Panc1 (cell line): ENCODE data around the gene CD207. TPM values are rescaled to one million over a fixed set of nuclear protein-coding genes. Genes with fewer than 3 reads are reported as not detected.

ENCODE experiments used
- ATAC-seq: fragments of 200-7000 bp; cut with Tn5 transposase; 2 replicates; pipeline ENCODE4 v1.9.1; 2020; ENCODE audit warnings: mild to moderate bottlenecking, moderate library complexity
- BruUV-seq: library from RNA; stranded (reverse); fragments of 400-500 nt; replicated peaks from 2 replicates; lab custom pipeline; 2021; lab: Mats Ljungman, UMichigan
- CTCF ChIA-PET: fragments of 300-600 bp; sonication (Branson Sonifier 250); formaldehyde crosslinking; loops from one replicate; lab custom pipeline; 2022; ENCODE audit warnings: antibody characterized with exemption; lab: Charles Lee
- POLR2A ChIA-PET: fragments of 300-600 bp; sonication (Branson Sonifier 250); formaldehyde crosslinking; loops from one replicate; lab custom pipeline; 2022; ENCODE audit warnings: antibody characterized with exemption; lab: Charles Lee
- DNase-seq: peaks from one replicate; pipeline ENCODE4 v3.0.0-alpha.2; 2010; ENCODE audit warnings: low read depth, low spot score
- H3K27ac ChIP-seq: 2 replicates; pipeline ENCODE4 v1.5.1; 2011; ENCODE audit warnings: mild to moderate bottlenecking, low read length, inconsistent platforms
- H3K27me3 ChIP-seq: fragments of 200-500 bp; sonication (Bioruptor generic); 2 replicates; pipeline ENCODE4 v1.6.0; 2014; ENCODE audit warnings: low read length, inconsistent platforms; ENCODE audit not compliant: control insufficient read depth, insufficient read depth
- H3K36me3 ChIP-seq: fragments of 200-500 bp; sonication (Bioruptor generic); 2 replicates; pipeline ENCODE4 v1.5.1; 2014; ENCODE audit warnings: inconsistent platforms, mild to moderate bottlenecking, low read length, moderate library complexity; ENCODE audit not compliant: control insufficient read depth, insufficient read depth
- H3K4me1 ChIP-seq: 2 replicates; pipeline ENCODE4 v1.5.1; 2011; ENCODE audit warnings: inconsistent platforms, mild to moderate bottlenecking, low read length, moderate library complexity; ENCODE audit not compliant: control insufficient read depth, insufficient read depth
- H3K4me3 ChIP-seq, 2 experiments: 2 replicates each; pipeline ENCODE4 v1.5.1; 2011 to 2012; ENCODE audit warnings: low read depth in 2 of 2, low read length in 2 of 2, mild to moderate bottlenecking in 2 of 2, inconsistent platforms in 1 of 2, moderate library complexity in 1 of 2
- H3K9me3 ChIP-seq: fragments of 200-500 bp; sonication (Bioruptor generic); 2 replicates; pipeline ENCODE4 v1.5.1; 2014; ENCODE audit warnings: low read depth, mild to moderate bottlenecking, inconsistent platforms, low read length, moderate library complexity; ENCODE audit not compliant: control insufficient read depth, insufficient read depth
- POLR2AphosphoS5 ChIP-seq: IDR thresholded peaks from 2 replicates; pipeline ENCODE4 v1.6.1; 2012; ENCODE audit warnings: mild to moderate bottlenecking, low read depth, low read length, moderate library complexity
- SIN3A ChIP-seq: IDR thresholded peaks from 2 replicates; pipeline ENCODE4 v1.6.1; 2012; ENCODE audit warnings: low read depth, mild to moderate bottlenecking, low read length, moderate library complexity, borderline replicate concordance; ENCODE audit not compliant: insufficient read depth
- TCF7L2 ChIP-seq: IDR thresholded peaks from 2 replicates; pipeline ENCODE4 v1.6.1; 2011; ENCODE audit warnings: mild to moderate bottlenecking, low read depth, low read length, inconsistent platforms
- in situ Hi-C: cut with HindIII; loops from 2 replicates; pipeline ENCODE4 v1.10.0; 2016; ENCODE audit warnings: low sequenced_read_pairs, low pct_unique_long_range_greater_than_20kb
- intact Hi-C: fragments of 100-400 bp; cut with micrococcal nuclease; formaldehyde crosslinking; loops from one replicate; pipeline ENCODE4 v1.10.0; 2022; ENCODE audit not compliant: unreplicated experiment
- total RNA-seq: library from RNA; stranded (reverse); gene quantifications from one replicate; pipeline ENCODE4 v1.2.1, GENCODE V29; 2021; ENCODE audit not compliant: unreplicated experiment
- TF ChIP-seq, protein P1 (sequence below): fragments of 450-650 bp; IDR thresholded peaks from 2 replicates; pipeline ENCODE4 v1.5.1; 2017; ENCODE audit warnings: mild to moderate bottlenecking
- TF ChIP-seq, protein P2 (sequence below), 2 experiments: IDR thresholded peaks; 2 replicates each; pipeline ENCODE4 v1.6.1; 2011 to 2012; ENCODE audit warnings: low read depth in 2 of 2, control low read depth in 1 of 2, low read length in 1 of 2, mild to moderate bottlenecking in 1 of 2, moderate library complexity in 1 of 2; ENCODE audit not compliant: insufficient read depth in 1 of 2

CD207 gene
- total RNA-seq, 1 experiment from 2014 or later, result not detected

DNA sequence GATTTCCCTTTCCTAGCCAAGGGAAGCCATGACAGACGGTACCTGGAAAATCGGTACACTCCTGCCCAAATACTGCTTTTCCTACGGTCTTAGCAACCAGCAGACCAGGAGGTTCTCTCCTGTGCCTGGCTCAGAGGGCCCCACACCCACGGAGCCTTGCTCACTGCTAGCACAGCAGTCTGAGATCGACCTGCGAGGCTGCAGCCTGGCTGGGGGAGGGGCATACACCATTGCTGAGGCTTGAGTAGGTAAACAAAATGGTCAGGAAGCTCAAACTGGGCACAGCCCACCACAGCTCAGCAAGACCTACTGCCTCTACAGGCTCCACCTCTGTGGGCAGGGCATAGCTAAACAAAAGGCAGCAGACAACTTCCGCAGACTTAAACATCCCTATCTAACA is 6.8 kb upstream of the CD207 start:
- no peak overlapping the region for H3K4me3 ChIP-seq
- no peak overlapping the region for H3K27ac ChIP-seq
- ChIA-PET CTCF (no interaction called here), POLR2A (no interaction called here)
- no TSS peak for BruUV-seq
- in situ Hi-C loops (no loop called here), intact Hi-C loops (no loop called here)
- no peaks in the 10 kb centered on the region for H3K9me3 ChIP-seq
- no peak for DNase-seq
- TF ChIP-seq, protein P1, sequence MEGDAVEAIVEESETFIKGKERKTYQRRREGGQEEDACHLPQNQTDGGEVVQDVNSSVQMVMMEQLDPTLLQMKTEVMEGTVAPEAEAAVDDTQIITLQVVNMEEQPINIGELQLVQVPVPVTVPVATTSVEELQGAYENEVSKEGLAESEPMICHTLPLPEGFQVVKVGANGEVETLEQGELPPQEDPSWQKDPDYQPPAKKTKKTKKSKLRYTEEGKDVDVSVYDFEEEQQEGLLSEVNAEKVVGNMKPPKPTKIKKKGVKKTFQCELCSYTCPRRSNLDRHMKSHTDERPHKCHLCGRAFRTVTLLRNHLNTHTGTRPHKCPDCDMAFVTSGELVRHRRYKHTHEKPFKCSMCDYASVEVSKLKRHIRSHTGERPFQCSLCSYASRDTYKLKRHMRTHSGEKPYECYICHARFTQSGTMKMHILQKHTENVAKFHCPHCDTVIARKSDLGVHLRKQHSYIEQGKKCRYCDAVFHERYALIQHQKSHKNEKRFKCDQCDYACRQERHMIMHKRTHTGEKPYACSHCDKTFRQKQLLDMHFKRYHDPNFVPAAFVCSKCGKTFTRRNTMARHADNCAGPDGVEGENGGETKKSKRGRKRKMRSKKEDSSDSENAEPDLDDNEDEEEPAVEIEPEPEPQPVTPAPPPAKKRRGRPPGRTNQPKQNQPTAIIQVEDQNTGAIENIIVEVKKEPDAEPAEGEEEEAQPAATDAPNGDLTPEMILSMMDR, result no peak
- TF ChIP-seq POLR2AphosphoS5, result no peak
- no peak for TF ChIP-seq TCF7L2
- TF ChIP-seq SIN3A, result no peak
- TF ChIP-seq, protein P2, sequence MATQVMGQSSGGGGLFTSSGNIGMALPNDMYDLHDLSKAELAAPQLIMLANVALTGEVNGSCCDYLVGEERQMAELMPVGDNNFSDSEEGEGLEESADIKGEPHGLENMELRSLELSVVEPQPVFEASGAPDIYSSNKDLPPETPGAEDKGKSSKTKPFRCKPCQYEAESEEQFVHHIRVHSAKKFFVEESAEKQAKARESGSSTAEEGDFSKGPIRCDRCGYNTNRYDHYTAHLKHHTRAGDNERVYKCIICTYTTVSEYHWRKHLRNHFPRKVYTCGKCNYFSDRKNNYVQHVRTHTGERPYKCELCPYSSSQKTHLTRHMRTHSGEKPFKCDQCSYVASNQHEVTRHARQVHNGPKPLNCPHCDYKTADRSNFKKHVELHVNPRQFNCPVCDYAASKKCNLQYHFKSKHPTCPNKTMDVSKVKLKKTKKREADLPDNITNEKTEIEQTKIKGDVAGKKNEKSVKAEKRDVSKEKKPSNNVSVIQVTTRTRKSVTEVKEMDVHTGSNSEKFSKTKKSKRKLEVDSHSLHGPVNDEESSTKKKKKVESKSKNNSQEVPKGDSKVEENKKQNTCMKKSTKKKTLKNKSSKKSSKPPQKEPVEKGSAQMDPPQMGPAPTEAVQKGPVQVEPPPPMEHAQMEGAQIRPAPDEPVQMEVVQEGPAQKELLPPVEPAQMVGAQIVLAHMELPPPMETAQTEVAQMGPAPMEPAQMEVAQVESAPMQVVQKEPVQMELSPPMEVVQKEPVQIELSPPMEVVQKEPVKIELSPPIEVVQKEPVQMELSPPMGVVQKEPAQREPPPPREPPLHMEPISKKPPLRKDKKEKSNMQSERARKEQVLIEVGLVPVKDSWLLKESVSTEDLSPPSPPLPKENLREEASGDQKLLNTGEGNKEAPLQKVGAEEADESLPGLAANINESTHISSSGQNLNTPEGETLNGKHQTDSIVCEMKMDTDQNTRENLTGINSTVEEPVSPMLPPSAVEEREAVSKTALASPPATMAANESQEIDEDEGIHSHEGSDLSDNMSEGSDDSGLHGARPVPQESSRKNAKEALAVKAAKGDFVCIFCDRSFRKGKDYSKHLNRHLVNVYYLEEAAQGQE (IDR thresholded peaks at IDR 0.05; ENCODE audit: insufficient read depth in 1 of 2, low read depth in 2 of 2, low read length in 1 of 2), result no peak
- H3K27me3 ChIP-seq, result peaks cover 11% of the 10 kb centered on the region
- H3K4me1 ChIP-seq, result no peaks in the 10 kb centered on the region
- ATAC-seq, result no peak
- no peaks in the 10 kb centered on the region for H3K36me3 ChIP-seq

DNA sequence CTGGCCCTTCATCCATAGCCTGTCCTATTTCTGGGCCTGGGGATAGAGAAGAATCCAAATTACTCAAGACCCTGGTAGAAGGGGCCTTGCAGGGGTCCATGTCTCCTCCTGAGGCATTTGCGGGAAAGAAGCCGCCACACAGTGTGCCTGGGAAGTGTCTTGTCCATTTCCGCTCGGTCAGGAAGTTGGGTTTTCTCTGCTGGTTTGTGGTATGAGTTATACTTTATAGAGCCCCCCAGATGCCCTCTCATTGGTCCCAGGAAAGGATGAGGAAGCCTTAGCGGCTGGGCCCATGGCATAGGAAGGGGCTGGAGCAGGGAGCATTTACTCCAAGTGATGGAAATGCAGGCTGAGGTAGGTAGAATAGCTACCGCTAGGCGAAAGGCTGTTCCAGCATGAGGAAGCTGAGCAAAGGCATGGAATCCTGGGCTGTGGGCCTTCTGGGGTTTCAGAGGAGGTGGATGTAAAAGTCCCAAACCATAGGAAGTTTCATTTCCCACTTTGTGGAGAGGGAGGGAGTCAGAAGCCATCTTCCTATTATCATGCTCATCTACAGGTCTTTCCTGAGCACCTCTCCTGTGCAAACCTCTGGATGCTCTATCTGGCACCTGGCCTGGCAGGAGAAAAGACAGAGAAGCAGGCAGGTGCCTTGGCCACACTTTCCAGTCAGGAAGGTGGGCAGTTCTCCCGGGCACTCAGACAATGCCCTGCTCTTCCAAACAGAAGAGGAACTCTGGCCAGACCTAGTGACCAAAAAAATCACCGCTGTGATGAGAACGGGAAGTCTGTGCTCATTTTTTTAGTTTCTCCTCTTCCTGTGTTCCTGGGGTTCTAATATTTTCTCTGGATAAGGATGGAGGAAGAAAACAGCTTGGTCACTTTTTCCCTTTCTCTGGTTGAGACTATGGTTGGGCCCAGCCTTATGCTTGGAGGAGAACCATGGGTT is 2.6 kb upstream of the CD207 start:
- peaks cover 13% of the 10 kb centered on the region for H3K27me3 ChIP-seq
- in situ Hi-C loops (no loop called here), intact Hi-C loops (no loop called here)
- no peaks in the 10 kb centered on the region for H3K4me1 ChIP-seq
- no peaks in the 10 kb centered on the region for H3K36me3 ChIP-seq
- ATAC-seq (no peak), DNase-seq (no peak)
- no TSS peak for BruUV-seq
- no peak for TF ChIP-seq SIN3A
- TF ChIP-seq, protein P2 (IDR thresholded peaks at IDR 0.05; ENCODE audit: insufficient read depth in 1 of 2, low read depth in 2 of 2, low read length in 1 of 2), result no peak
- no peak for TF ChIP-seq POLR2AphosphoS5
- TF ChIP-seq, protein P1, result no peak
- no peak for TF ChIP-seq TCF7L2
- CTCF ChIA-PET, result no interaction called here
- POLR2A ChIA-PET, result no interaction called here
- H3K27ac ChIP-seq, result no peak overlapping the region
- H3K9me3 ChIP-seq, result no peaks in the 10 kb centered on the region
- H3K4me3 ChIP-seq, result no peak overlapping the region
